IMR-90 (cell line): ENCODE results near the gene PTGDR. TPM values are rescaled to one million over a fixed set of nuclear protein-coding genes. Genes with fewer than 3 reads are reported as not detected.

ENCODE experiments used
- ATAC-seq: fragments of 200-7000 bp; cut with Tn5 transposase; 2 replicates; pipeline ENCODE4 v1.9.1; 2020; ENCODE audit warnings: low read depth, mild to moderate bottlenecking, moderate library complexity
- BruUV-seq: library from RNA; stranded (reverse); fragments of 400-500 nt; replicated peaks from 2 replicates; lab custom pipeline; 2021; lab: Mats Ljungman, UMichigan
- CTCF ChIA-PET: fragments of 300-600 bp; formaldehyde crosslinking; extraction: SDS; loops from one replicate; lab custom pipeline; 2021; ENCODE audit warnings: antibody characterized with exemption; lab: Yijun Ruan, JAX
- POLR2A ChIA-PET: fragments of 300-600 bp; sonication (Branson Sonifier 250); formaldehyde crosslinking; loops from one replicate; lab custom pipeline; 2022; ENCODE audit warnings: antibody characterized with exemption; ENCODE audit not compliant: unreplicated experiment; lab: Charles Lee
- DNase-seq: peaks from one replicate; pipeline ENCODE4 v3.0.0; 2013
- H2AFZ ChIP-seq: replicated peaks from 2 replicates; pipeline ENCODE3; 2013; ENCODE audit warnings: low read length, mild to moderate bottlenecking; ENCODE audit not compliant: poor library complexity
- H2AK5ac ChIP-seq: 2 replicates; pipeline ENCODE4 v1.6.1; 2013; ENCODE audit warnings: low read depth, low read length, inconsistent platforms
- H2AK9ac ChIP-seq: replicated peaks from 2 replicates; pipeline ENCODE3; 2013; ENCODE audit warnings: mild to moderate bottlenecking, low read depth, low read length, moderate library complexity; ENCODE audit not compliant: poor library complexity
- H2BK120ac ChIP-seq: 2 replicates; pipeline ENCODE4 v1.6.1; 2013; ENCODE audit warnings: low read depth, low read length, inconsistent platforms
- H2BK15ac ChIP-seq: 3 replicates; pipeline ENCODE4 v1.6.1; 2013; ENCODE audit warnings: low read depth, low read length, inconsistent platforms
- H2BK20ac ChIP-seq: 2 replicates; pipeline ENCODE4 v1.6.1; 2013; ENCODE audit warnings: low read depth, mild to moderate bottlenecking, inconsistent platforms, low read length, moderate library complexity
- H2BK5ac ChIP-seq: 2 replicates; pipeline ENCODE4 v1.6.1; 2013; ENCODE audit warnings: mild to moderate bottlenecking, low read depth, low read length, inconsistent platforms; ENCODE audit not compliant: poor library complexity, severe bottlenecking
- H3K14ac ChIP-seq: replicated peaks from 2 replicates; pipeline ENCODE4 v1.6.1; 2013; ENCODE audit warnings: low read depth, low read length, inconsistent platforms
- H3K18ac ChIP-seq: 2 replicates; pipeline ENCODE4 v1.6.1; 2013; ENCODE audit warnings: low read depth, low read length, control low read depth
- H3K23ac ChIP-seq: 2 replicates; pipeline ENCODE4 v1.6.1; 2013; ENCODE audit warnings: low read depth, low read length, inconsistent platforms
- H3K27ac ChIP-seq: 2 replicates; pipeline ENCODE4 v1.5.1; 2013; ENCODE audit warnings: mild to moderate bottlenecking, control low read depth, low read length; ENCODE audit not compliant: insufficient read depth
- H3K27me3 ChIP-seq: 2 replicates; pipeline ENCODE4 v1.6.1; 2013; ENCODE audit warnings: low read length; ENCODE audit not compliant: control insufficient read depth, insufficient read depth
- H3K36me3 ChIP-seq: 2 replicates; pipeline ENCODE4 v1.6.1; 2013; ENCODE audit warnings: low read length, mixed read lengths; ENCODE audit not compliant: control insufficient read depth, insufficient read depth
- H3K4ac ChIP-seq: 2 replicates; pipeline ENCODE4 v1.6.1; 2013; ENCODE audit warnings: low read depth, low read length, inconsistent platforms
- H3K4me1 ChIP-seq: 2 replicates; pipeline ENCODE4 v1.6.1; 2013; ENCODE audit warnings: low read length, mixed read lengths; ENCODE audit not compliant: control insufficient read depth, insufficient read depth
- H3K4me2 ChIP-seq: 2 replicates; pipeline ENCODE4 v1.6.1; 2013; ENCODE audit warnings: low read depth, mild to moderate bottlenecking, control low read depth, low read length, moderate library complexity
- H3K4me3 ChIP-seq: 2 replicates; pipeline ENCODE4 v1.5.1; 2013; ENCODE audit warnings: low read depth, mild to moderate bottlenecking, control low read depth, low read length, moderate library complexity; ENCODE audit not compliant: insufficient read depth
- H3K56ac ChIP-seq: 2 replicates; pipeline ENCODE4 v1.6.1; 2013; ENCODE audit warnings: low read length, inconsistent platforms; ENCODE audit not compliant: insufficient read depth; ENCODE audit errors: extremely low read depth
- H3K79me1 ChIP-seq, 2 experiments: 2 replicates each; pipeline ENCODE4 v1.6.1; 2013; ENCODE audit warnings: low read length in 2 of 2, inconsistent platforms in 1 of 2, low read depth in 1 of 2
- H3K9ac ChIP-seq: 2 replicates; pipeline ENCODE4 v1.6.1; 2013; ENCODE audit warnings: low read depth, low read length, control low read depth
- H3K9me1 ChIP-seq: 2 replicates; pipeline ENCODE4 v1.6.1; 2013; ENCODE audit warnings: low read length, inconsistent platforms; ENCODE audit not compliant: insufficient read depth
- H3K9me3 ChIP-seq: 2 replicates; pipeline ENCODE4 v1.6.1; 2013; ENCODE audit warnings: low read length; ENCODE audit not compliant: control insufficient read depth, insufficient read depth
- H4K20me1 ChIP-seq: 2 replicates; pipeline ENCODE4 v1.6.1; 2013; ENCODE audit warnings: low read length, inconsistent platforms; ENCODE audit not compliant: insufficient read depth
- H4K5ac ChIP-seq: 2 replicates; pipeline ENCODE4 v1.6.1; 2013; ENCODE audit warnings: mild to moderate bottlenecking, low read depth, low read length, control low read depth
- H4K8ac ChIP-seq, 2 experiments: 2 replicates each; pipeline ENCODE4 v1.6.1; 2013; ENCODE audit warnings: low read depth in 2 of 2, low read length in 2 of 2, control low read depth in 1 of 2, inconsistent platforms in 1 of 2
- H4K91ac ChIP-seq: 2 replicates; pipeline ENCODE4 v1.6.1; 2013; ENCODE audit warnings: low read depth, low read length, inconsistent platforms; ENCODE audit not compliant: insufficient read depth
- BHLHE40 ChIP-seq: fragments of 150-350 bp; IDR thresholded peaks from 2 replicates; pipeline ENCODE4 v1.6.1; 2016; ENCODE audit warnings: mild to moderate bottlenecking, low read depth, low read length
- CEBPB ChIP-seq: IDR thresholded peaks from 2 replicates; pipeline ENCODE4 v1.6.1; 2012; ENCODE audit warnings: low read depth, low read length, improper control_type of control experiment
- CHD1 ChIP-seq: IDR thresholded peaks from 2 replicates; pipeline ENCODE4 v1.6.1; 2012; ENCODE audit warnings: low read depth, low read length, improper control_type of control experiment
- FOS ChIP-seq: fragments of 150-350 bp; IDR thresholded peaks from 2 replicates; pipeline ENCODE4 v1.6.1; 2016; ENCODE audit warnings: low read depth, low read length
- MAFK ChIP-seq: IDR thresholded peaks from 2 replicates; pipeline ENCODE4 v1.6.1; 2012; ENCODE audit warnings: low read depth, low read length, improper control_type of control experiment
- MAZ ChIP-seq: IDR thresholded peaks from 2 replicates; pipeline ENCODE4 v1.6.1; 2012; ENCODE audit warnings: low read depth, mild to moderate bottlenecking, low read length, improper control_type of control experiment, moderate library complexity, borderline replicate concordance
- MXI1 ChIP-seq: IDR thresholded peaks from 2 replicates; pipeline ENCODE4 v1.6.1; 2012; ENCODE audit warnings: low read depth, mild to moderate bottlenecking, low read length, moderate library complexity, borderline replicate concordance
- NFE2L2 ChIP-seq: fragments of 150-350 bp; IDR thresholded peaks from 2 replicates; pipeline ENCODE4 v1.6.1; 2016; ENCODE audit warnings: low read depth, mild to moderate bottlenecking, low read length
- POLR2A ChIP-seq: IDR thresholded peaks from 2 replicates; pipeline ENCODE4 v1.6.1; 2012; ENCODE audit warnings: mild to moderate bottlenecking, low read depth, low read length
- RAD21 ChIP-seq: IDR thresholded peaks from 2 replicates; pipeline ENCODE4 v1.6.1; 2012; ENCODE audit warnings: low read length, improper control_type of control experiment
- RCOR1 ChIP-seq: IDR thresholded peaks from 2 replicates; pipeline ENCODE4 v1.6.1; 2012; ENCODE audit warnings: mild to moderate bottlenecking, low read length, improper control_type of control experiment; ENCODE audit not compliant: insufficient replicate concordance
- RFX5 ChIP-seq: IDR thresholded peaks from 2 replicates; pipeline ENCODE4 v1.8.0; 2012; ENCODE audit warnings: low read depth, mild to moderate bottlenecking, low read length, moderate library complexity
- SMC3 ChIP-seq: fragments of 150-350 bp; IDR thresholded peaks from 2 replicates; pipeline ENCODE4 v1.6.1; 2016; ENCODE audit warnings: low read depth, mild to moderate bottlenecking, antibody characterized with exemption, low read length, moderate library complexity
- WGBS, 2 experiments: methylation state at CpG; one replicate each; pipeline versions ENCODE4 v1.1.5 to v1.1.7; 2013; ENCODE audit warnings: missing lambda C conversion rate in 2 of 2; ENCODE audit not compliant: insufficient read length in 1 of 2; ENCODE audit errors: extremely low coverage in 2 of 2; 5-methylcytosine and 5-hydroxymethylcytosine counted together
- dilution Hi-C: fragments of 300-500 bp; cut with HindIII; formaldehyde crosslinking; loops from one replicate; pipeline ENCODE4 v1.14.3; 2018; ENCODE audit warnings: low sequenced_read_pairs; ENCODE audit not compliant: unreplicated experiment
- in situ Hi-C: fragments of 300-500 bp; cut with MboI; formaldehyde crosslinking; loops from 3 replicates; pipeline ENCODE4 v1.14.3; 2019; ENCODE audit warnings: low sequenced_read_pairs, inconsistent platforms, mixed read lengths
- intact Hi-C: fragments of 100-400 bp; cut with micrococcal nuclease; formaldehyde crosslinking; loops from 2 replicates; pipeline ENCODE4 v1.10.0; 2022
- polyA plus RNA-seq, 3 experiments: library from polyadenylated mRNA; depleted of rRNA; stranded (reverse); fragments of >200 nt; gene quantifications; 2 replicates each; pipeline ENCODE4 v1.2.3, GENCODE V29; 2012; ENCODE audit warnings: low replicate concordance in 1 of 3
- total RNA-seq: library from RNA; depleted of rRNA; stranded (reverse); fragments of >200 nt; gene quantifications from 2 replicates; pipeline ENCODE4 v1.2.3, GENCODE V29; 2012
- TF ChIP-seq, protein P1 (sequence below): fragments of 150-350 bp; IDR thresholded peaks from 2 replicates; pipeline ENCODE4 v1.6.1; 2016; ENCODE audit warnings: low read depth, mild to moderate bottlenecking, low read length, moderate library complexity, borderline replicate concordance
- TF ChIP-seq, protein P2 (sequence below): conservative IDR thresholded peaks from 2 replicates; pipeline ENCODE4 v1.5.1; 2012; ENCODE audit warnings: mild to moderate bottlenecking, low read depth, low read length, improper control_type of control experiment
- TF ChIP-seq, protein P3 (sequence below): fragments of 150-350 bp; IDR thresholded peaks from 2 replicates; pipeline ENCODE4 v1.6.1; 2017; ENCODE audit warnings: mild to moderate bottlenecking, antibody characterized with exemption, low read length, low read depth

PTGDR gene
- total and polyA plus RNA-seq, 2 of the 4 experiments (the other 2 are of a cell fraction) = not detected

DNA sequence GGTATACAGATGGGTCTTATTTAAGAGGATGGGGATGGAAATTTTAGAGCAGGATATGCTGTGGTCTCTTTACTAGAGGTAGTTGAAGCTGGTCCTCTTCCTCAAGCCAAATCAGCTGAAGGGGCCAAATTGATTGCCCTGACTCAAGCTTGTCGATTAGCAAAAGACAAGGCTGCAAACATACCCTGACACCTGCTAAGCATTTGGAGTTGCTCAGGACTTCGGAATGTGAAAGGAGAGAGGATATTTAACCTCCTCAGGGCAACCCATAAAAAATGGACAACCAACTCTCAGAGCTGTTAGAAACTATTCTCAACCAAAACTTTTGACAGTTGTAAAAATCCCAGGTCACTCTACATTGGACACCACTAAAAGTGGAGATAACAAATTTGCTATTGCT is 15.6 kb downstream of the PTGDR start:
- Histone ChIP-seq H2AK9ac (no peak overlapping the region), H3K4ac (no peak overlapping the region), H3K9me1 (no peaks in the 10 kb centered on the region), H4K5ac (no peak overlapping the region), H3K23ac (no peak overlapping the region), H2BK20ac (no peak overlapping the region), H3K4me1 (peaks cover 2% of the 10 kb centered on the region), H3K9ac (no peak overlapping the region), H2AK5ac (no peak overlapping the region), H2AFZ (no peak overlapping the region), H2BK120ac (no peak overlapping the region), H3K9me3 (no peaks in the 10 kb centered on the region), H4K20me1 (no peaks in the 10 kb centered on the region), H3K4me3 (no peak overlapping the region), H3K14ac (no peak overlapping the region), H4K8ac (no peak overlapping the region), H3K27me3 (no peaks in the 10 kb centered on the region; the same call in 1 of the 2 replicates), H3K18ac (no peak overlapping the region), H3K4me2 (no peak overlapping the region), H3K56ac (no peak overlapping the region), H3K79me1 (no peaks in the 10 kb centered on the region), H4K91ac (no peak overlapping the region), H2BK5ac (no peak overlapping the region), H3K27ac (no peak overlapping the region), H3K36me3 (no peaks in the 10 kb centered on the region), H2BK15ac (no peak overlapping the region)
- TF ChIP-seq, protein P1, sequence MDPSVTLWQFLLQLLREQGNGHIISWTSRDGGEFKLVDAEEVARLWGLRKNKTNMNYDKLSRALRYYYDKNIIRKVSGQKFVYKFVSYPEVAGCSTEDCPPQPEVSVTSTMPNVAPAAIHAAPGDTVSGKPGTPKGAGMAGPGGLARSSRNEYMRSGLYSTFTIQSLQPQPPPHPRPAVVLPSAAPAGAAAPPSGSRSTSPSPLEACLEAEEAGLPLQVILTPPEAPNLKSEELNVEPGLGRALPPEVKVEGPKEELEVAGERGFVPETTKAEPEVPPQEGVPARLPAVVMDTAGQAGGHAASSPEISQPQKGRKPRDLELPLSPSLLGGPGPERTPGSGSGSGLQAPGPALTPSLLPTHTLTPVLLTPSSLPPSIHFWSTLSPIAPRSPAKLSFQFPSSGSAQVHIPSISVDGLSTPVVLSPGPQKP = no peak
- TF ChIP-seq MAZ (no peak), POLR2A (no peak), SMC3 (no peak), CHD1 (no peak), MAFK (no peak), FOS (no peak), BHLHE40 (no peak), RAD21 (no peak), MXI1 (no peak), NFE2L2 (no peak), RCOR1 (no peak), RFX5 (no peak), CEBPB (no peak)
- TF ChIP-seq, protein P2, sequence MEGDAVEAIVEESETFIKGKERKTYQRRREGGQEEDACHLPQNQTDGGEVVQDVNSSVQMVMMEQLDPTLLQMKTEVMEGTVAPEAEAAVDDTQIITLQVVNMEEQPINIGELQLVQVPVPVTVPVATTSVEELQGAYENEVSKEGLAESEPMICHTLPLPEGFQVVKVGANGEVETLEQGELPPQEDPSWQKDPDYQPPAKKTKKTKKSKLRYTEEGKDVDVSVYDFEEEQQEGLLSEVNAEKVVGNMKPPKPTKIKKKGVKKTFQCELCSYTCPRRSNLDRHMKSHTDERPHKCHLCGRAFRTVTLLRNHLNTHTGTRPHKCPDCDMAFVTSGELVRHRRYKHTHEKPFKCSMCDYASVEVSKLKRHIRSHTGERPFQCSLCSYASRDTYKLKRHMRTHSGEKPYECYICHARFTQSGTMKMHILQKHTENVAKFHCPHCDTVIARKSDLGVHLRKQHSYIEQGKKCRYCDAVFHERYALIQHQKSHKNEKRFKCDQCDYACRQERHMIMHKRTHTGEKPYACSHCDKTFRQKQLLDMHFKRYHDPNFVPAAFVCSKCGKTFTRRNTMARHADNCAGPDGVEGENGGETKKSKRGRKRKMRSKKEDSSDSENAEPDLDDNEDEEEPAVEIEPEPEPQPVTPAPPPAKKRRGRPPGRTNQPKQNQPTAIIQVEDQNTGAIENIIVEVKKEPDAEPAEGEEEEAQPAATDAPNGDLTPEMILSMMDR = no peak
- TF ChIP-seq, protein P3, sequence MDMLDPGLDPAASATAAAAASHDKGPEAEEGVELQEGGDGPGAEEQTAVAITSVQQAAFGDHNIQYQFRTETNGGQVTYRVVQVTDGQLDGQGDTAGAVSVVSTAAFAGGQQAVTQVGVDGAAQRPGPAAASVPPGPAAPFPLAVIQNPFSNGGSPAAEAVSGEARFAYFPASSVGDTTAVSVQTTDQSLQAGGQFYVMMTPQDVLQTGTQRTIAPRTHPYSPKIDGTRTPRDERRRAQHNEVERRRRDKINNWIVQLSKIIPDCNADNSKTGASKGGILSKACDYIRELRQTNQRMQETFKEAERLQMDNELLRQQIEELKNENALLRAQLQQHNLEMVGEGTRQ = no peak
- no peak for ATAC-seq
- no peak for DNase-seq
- ChIA-PET POLR2A (no interaction called here), CTCF (interaction anchor here (0.7 to 1.3 kb wide), 2 partner anchors 17 to 41 kb away, joined by 3 read pairs; no protein-coding TSS in a partner anchor)
- dilution Hi-C loops = no loop called here
- no CpG with 5 or more reads among the region's 2 CpGs for WGBS, 2 experiments
- in situ Hi-C loops = no loop called here
- no TSS peak for BruUV-seq
- intact Hi-C loops = no loop called here
